ENCODE measurements around the gene UXS1.

Gene UXS1

DNA sequence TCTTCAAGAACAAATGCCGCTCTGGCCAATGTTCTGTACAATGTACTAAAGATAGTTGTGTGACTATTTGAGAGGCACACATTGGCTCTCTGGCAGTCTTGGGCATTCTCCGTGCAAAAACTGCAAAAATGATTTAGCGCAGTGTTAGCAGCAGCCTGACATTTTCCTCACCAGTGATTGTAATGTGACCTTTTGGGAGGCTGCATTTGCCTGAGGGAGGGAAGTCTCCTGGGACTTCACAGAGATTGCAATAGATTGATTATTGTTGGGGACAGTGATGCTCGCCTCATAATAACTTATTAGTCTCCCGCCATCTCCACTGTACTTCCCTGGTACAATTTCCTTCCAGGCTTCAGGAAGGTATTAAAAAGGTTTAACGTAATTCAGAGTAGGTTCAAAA is 149.2 kb downstream of the UXS1 start:
- DNase-seq (ENCODE audit: low read depth): no peak

DNA sequence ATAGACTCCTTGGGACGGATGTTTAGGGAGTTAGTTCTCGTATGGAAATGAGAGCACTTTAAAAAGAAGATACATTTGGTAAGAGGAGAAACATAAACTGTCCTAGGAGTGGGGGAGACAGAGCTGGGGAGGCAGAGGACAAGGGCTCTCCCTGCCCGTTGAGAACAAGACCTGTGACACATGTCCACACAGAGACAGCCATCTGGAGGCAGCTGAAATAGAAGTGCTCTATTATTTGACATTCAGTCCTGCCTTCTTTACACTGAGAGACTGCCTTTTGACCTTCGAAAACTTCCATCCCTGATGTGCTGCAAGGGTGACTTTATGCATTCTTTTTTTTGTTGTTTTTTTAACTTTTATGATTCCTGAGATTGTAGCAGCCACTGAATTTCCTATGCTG is 150.1 kb downstream of the UXS1 start:
- no peak for DNase-seq (ENCODE audit: low read depth)

Measured in CMK (cell line).